ENCODE results near the gene MFSD12.

DNA sequence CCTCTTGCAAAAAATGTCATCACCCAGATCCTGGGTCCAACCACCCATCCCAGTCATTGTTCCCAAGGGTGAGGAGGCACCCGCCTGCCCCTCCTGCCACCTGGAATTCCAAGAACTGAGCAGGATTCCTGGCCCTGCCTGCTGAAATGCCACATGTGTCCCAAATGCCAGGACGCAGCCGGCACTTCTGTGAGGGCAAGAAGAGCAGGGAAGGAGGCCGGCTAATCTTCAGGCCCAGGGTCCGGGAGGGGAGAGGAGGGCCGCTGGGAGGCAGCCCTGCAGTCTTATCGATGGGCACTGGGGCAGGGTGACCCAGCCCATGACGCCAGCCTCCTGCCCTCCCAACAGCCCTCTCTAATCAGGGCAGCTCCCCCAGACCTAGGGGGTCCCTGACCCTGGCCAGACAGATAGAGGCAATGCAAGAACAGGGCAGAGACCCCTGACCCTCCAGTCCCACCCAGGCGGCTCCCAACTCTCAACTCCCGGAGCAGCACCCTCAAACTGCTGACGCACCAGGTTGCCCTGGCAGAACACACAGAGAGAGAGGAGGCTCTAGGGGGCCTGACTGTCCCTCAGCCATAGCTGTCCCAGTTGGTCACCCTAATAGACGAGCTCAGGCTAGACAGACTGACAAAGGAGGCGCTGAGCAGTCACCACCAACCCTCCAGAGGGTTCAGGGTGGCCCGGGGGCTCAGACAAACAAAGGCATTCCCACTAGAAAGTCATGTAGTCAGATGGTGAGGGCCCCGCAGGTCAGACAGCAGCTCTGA is 1.5 kb downstream of the MFSD12 start:
- TF ChIP-seq, protein P1, sequence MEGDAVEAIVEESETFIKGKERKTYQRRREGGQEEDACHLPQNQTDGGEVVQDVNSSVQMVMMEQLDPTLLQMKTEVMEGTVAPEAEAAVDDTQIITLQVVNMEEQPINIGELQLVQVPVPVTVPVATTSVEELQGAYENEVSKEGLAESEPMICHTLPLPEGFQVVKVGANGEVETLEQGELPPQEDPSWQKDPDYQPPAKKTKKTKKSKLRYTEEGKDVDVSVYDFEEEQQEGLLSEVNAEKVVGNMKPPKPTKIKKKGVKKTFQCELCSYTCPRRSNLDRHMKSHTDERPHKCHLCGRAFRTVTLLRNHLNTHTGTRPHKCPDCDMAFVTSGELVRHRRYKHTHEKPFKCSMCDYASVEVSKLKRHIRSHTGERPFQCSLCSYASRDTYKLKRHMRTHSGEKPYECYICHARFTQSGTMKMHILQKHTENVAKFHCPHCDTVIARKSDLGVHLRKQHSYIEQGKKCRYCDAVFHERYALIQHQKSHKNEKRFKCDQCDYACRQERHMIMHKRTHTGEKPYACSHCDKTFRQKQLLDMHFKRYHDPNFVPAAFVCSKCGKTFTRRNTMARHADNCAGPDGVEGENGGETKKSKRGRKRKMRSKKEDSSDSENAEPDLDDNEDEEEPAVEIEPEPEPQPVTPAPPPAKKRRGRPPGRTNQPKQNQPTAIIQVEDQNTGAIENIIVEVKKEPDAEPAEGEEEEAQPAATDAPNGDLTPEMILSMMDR (IDR thresholded peaks at IDR 0.05), result no peak
- TF ChIP-seq POLR2A (IDR thresholded peaks at IDR 0.05) (no peak), POLR2AphosphoS5 (IDR thresholded peaks at IDR 0.05) (no peak)
